Bone marrow (tissue), 2 donors: ENCODE measurements around the gene ADARB2.

Source experiments
- DNase-seq, 2 donors: peaks; one replicate each; lab custom pipeline; 2025; lab: John Stamatoyannopoulos, UW

The ADARB2 gene

DNA sequence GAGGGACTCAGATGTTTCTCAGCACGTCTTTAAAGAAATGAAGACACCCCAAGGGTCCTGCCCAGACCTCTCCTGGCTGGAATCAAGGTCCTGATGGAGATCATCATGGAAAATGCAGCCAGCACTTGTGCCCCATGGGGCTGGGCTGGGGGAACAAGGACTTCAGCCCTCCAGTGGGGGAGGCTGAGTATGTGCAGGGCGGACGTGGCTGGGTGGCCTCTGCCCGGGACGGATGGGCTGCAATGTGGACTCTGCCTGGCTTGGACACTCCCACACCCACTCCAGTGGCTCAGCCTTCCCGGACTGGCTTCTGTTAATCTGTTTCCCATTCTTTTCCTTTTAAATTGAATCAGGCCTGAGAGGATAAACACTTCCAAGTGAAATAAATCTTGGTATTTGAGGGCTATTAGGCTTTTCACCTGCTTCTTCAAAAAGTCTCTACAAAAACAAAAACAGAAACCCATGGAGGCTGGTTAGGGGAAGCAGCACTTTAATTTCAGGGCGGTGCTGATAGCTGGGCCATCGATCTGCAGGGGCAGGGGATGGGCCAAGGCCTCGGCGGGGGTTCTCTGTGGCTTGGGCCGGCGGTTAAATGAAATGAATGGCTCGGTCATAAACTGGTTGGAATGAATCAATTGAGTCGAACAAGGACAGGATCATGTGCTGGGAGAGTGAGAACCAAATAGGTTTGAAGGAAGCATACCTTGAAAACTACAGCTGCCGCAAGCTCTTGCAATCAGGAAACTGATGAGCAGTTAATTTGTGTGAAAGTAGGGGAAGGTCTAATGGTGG, 51.4 kb downstream of the ADARB2 start:
- no peak for DNase-seq

DNA sequence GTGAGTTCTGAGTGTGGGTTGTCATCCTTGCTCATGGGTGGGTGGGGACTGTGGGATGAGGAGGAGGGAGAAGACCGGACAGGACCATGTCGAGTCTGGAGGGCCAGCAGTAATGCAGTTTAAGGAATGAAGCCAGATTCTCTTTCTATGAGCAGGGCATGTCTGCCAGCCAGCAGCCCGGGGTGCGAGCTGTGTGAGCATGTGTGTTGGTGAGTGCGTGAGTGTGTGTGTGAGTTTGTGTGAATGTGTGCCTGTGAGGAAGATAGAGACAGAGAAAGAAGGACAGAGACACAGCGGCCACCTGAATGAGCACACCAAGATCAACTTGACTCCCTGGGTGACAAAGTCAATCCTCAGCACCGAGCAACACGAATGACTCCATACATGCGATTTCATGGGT, 52.3 kb downstream of the ADARB2 start:
- DNase-seq, result no peak

DNA sequence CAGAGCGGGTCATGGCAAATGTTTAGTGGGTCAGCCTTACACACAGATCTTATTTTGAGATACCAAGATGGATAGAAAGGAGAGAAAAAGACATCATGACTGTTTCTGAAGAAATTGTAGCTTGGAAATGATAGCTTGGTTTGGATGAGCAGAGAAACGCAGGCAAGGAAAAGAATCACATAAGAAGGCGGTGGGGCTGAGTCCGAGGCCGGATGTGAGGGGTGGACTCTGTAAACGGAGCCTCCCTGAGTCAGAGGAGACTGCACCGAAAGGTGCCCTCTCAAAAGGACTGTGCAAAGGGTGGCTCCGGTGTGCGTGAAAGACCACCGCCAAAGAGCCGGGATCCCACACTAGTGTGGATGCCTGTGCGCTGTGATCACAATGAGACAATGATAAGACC, 53.7 kb downstream of the ADARB2 start:
- no peak for DNase-seq

DNA sequence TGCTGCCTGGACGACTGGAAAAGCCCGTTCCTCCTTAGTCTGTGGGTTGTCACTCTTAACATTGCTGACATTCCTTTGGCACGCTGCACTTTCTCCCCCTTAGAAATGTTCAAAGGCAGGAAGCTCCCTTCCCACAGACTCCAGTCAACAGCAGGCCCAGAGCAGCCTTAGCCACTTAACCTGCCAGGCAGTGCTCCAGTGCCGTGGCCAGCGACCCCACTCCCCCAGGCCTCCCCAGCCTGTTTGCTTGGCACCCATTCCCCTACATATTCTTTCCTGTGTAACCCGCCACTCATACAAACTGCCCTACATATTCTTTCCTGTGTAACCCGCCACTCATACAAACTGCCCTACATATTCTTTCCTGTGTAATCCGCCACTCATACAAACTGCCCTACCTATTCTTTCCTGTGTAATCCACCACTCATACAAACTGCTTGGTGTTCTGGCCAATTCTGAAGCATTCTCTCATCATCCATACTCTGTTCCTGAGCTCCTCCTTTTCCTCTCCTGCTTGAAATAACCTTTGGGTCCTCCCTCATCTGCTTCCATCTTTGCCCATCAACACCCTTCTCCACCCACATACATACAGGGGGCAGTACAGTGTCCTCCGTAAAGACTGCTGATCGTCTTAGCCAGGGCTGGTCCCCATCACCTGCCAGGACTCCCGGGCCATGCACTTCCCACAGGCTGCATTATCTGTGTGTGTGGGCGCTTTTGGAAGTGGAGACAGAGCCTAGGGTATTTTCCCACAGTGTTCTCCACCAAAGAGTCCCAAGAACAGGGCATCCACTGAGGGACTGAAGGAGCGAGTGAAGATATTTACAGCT, 57.3 kb downstream of the ADARB2 start:
- no peak for DNase-seq

DNA sequence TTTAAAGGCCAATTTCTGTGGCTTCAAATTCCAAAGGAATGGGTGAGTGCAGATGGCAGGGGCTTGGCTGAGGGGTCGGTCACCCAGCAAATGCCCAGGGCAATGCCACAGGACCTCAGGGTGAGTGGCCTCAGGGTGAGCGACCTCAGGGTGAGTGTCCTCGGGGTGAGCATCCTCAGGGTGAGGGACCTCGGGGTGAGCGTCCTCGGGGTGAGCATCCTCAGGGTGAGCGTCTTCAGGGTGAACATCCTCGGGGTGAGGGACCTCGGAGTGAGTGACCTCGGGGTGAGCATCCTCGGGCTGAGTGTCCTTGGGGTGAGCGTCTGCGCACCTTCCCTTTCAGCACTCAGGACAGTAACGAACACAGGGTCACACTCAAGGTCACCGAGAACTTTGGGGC, 59.2 kb downstream of the ADARB2 start:
- DNase-seq, result no peak

DNA sequence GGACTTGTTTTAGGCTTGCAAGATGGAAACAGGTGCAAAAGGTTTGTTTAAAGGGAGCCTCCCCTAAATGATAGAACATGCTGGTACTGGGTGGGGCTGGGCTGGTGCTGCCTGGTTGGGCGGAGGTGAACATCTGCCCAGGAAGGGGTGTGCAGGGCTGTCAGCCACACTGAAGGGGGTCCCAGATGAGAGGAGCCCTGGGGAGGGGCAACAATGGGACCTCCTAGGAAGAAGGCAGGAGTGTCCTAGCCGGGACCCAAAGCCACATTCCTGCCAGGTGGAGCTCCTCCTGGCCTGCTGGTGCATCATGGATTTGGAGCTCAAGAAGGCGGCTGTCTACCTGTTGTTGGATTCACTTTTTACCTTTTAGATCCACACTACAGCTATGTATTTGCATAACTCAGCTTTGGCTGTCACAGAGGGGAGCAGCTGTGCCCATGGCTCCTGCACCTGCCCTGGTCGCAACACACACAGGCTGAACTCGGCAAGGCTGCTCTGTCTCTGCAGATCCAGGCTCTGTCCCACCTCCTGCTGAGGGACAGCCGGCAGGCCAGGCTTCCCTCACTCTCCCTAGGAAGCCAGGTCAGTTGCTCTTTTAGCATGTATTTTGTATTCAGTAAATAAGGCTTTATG, 59.9 kb downstream of the ADARB2 start:
- no peak for DNase-seq

DNA sequence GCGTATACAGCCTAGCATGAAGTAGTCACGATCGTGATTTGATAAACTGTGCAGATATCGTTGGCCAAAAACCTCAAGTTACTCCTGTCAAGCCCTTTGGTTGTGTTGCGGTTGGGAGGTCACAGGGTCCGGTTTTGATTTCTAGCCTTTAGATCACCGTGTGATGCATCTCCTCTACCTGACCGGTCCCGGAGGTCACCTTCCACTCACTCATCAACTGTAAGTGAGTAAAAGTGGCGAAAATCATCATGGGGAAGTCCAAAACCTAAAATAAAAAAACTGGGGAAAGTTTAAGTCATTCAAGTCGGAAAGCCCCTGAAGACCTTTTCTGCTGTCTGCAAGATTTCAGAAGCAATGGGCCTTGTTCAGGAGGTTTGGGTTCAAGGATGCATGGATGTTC, 62.8 kb downstream of the ADARB2 start:
- DNase-seq, result no peak

DNA sequence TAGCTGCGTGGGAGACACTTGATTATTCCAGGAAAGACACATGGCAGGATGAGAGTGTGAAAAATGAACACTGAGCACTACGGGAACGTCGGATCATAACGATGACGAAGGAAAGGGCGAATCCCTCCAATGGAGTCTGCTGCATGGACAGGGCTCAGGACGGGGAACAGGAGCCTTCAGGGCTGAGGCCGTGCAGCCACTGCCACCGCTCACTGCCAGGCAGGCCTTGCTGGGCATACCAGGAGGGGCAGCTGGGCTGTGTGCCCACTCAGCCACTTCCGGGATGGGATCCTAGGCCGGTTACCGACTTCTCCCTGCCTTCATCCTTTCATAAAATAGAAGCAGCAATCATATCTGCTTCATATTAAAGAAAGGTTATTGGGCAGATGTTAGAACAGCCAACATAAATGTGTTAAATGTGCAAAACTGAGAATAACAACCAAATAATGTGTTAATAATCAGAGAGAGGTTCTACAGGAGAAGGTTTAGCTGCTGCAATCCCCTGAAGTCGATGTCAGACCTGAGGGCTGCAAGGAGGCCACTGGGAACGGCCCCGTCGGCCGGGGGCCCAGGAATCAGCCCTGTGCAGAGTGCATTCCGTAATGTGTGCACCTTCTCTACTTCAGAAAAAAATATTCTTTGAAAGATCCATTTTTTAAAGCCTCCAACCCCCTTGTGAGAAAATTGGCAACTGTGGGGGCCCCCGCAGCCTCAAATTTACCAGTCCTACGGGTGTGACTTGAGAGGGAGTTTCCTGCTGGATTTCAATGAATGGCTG, 63.6 kb downstream of the ADARB2 start:
- no peak for DNase-seq

DNA sequence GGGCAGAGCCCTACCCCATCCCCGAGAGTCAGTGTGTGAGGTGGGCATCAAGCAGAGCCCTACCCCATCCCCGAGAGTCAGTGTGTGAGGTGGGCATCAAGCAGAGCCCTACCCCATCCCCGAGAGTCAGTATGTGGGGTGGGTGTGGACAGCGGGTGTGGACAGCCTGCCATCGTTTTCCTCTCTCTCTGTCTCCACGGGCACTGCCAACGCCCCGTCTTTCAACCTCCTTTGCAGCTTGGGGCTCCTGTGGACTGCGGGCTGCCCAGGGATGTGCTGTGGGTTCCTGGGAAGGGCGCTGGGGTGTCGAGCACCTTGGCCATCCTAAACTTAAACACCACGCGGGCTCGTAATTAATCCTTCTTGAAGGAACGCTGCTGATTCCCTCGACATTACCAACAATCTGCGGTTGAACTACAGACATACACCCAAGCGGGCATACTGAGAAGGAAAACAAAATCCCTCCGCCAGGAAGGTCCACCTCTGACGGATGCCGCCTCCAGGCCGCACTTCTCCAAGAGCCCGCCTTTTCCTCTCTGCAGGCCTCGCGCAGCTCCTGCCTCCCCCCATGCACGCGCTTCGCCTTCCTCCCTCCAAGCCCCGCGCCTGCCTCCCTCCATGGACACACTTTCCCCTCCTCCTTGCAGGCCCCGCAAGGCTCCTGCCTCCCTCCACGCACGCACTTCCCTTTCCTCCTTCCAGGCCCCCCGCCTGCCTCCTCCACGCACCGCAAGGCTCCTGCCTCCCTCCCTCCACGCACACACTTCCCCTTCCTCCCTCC, 65.1 kb downstream of the ADARB2 start:
- DNase-seq, result no peak

DNA sequence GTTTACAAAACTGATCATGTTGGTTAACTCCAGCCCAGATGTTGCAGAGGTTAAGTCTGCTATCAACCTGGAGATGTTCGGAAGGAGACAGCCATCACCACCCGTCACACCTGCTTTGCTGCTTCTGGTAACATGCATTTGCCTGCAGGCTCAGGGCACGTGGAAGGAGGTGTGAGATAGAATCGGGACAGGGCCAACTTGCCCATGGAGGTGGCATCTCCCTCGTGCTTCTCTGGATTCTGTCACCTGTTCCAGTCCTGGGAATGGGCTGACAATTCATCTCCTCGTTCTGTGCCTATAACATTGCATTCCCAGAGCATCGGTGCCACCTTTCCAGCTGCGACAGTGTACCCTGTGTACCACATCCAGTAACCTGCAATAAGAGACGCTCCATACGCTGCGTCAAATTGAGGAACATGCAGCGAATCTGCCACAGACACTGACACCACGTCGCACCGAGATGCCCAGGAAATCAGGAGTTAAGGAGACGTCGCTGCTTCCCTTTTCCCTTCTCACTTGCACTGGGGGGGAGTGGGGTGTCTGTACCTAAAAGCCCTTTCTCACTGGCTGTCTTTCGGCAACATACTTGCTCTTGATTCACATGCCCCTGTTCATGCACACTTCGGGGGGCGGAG, 65.8 kb downstream of the ADARB2 start:
- DNase-seq, result no peak

DNA sequence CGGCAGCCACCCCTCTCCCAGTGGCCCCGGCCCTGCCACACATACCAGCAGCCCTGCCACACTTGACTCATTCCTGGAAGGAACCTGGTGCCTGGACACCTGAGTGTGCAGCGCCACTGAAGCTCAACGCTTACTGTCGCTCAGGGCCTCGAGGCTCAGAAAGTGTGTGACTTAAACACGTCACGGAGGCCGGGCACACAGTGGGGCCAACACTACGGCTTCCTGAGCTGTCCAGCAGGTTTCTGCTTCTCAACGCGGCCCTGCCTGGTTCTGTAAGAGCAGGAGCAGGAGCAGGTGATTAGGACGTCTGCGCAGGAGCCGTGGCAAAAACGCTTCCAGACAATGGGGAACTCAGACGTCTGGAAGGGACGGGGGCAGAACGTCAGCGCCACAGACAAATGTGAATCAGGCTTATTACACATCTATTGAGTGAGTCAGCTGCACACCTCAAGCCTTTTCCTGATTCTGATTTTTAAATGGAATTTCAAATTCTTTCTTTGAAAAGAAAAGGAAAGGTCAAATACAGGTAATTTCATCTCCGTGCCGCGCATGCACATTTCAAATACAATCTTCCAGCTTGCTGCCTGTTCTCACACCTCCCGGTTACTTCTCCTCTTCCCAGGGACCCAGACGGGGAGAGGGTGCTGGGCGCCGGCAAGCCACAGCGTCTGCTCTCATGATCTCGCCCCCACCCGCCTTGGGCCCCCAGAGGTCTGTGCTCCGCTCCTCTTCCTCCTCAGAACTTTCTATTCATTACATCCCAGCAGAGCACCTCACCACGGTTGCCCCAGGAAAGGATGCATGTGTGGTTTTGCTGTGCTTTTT, 66.6 kb downstream of the ADARB2 start:
- DNase-seq, result no peak

DNA sequence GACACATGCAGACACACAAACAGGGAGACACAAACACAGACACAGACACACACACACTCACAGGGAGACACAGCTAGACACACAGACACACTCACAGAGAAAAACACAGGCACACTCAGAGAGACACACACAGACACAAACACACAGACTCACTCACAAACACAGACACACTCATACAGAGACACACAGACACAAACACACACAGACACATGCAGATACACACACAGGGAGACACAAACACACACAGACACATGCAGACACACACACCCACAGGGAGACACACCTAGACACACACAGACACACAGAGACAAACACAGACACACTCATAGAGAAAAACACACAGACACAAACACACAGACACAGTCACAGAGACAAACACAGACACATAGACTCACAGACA, 67.9 kb downstream of the ADARB2 start:
- no peak for DNase-seq

DNA sequence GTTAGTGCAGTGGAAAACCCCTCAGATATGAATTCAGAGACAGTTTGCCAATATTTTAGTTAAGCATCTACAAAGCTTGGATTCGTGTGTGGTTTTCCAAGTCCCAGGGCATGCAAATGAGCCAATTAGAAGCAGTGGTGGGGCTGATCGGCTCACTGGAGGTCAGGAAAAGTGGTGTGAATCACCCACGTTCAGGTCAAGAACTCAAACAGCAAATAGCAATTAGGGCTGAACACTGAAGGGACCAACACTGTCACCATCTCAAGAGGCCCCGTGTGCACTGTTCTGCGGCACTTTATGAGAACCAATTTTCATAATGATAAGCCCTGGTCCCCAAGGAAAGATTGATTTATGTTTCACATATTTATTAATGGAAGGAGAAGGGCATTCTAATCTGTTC, 68.9 kb downstream of the ADARB2 start:
- DNase-seq, result no peak

DNA sequence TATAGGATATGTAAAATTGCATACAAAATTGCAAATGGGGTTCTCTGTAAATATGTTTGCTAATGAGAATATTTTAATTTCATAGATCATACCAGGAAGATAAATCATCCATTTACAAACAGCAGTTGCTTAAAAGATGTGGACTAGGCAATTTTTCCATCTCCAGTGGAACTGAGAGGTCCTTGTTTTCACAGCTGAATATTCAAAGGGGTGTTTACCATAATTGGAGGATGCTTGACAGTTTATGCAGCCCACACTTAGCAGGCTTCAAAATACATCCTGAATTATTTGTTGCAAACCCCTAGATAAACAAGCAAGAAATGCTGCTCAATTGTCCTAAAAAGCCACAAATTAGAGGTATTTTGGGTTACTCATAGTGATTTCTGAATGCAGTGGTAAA, 69.9 kb downstream of the ADARB2 start:
- no peak for DNase-seq

DNA sequence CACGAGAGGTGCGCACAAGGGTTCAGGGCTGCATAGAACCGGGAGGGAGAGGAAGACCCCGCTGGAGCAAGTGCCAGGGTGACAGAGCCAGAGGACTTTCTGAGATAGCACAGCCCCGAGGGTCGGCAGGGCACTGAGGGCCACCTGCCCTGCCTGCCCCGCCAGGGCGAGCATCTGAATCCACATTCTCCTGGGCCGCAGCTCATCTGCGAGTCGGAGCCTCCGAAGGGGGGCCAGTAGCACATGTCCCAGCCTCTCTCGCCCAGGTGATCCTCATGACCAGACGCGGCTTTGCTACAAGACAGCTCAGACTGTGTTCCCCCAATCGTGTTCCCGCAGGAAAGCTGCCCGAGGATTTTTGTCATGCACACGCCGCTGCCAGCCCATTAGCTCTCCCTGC, 71.2 kb downstream of the ADARB2 start:
- DNase-seq, result no peak

DNA sequence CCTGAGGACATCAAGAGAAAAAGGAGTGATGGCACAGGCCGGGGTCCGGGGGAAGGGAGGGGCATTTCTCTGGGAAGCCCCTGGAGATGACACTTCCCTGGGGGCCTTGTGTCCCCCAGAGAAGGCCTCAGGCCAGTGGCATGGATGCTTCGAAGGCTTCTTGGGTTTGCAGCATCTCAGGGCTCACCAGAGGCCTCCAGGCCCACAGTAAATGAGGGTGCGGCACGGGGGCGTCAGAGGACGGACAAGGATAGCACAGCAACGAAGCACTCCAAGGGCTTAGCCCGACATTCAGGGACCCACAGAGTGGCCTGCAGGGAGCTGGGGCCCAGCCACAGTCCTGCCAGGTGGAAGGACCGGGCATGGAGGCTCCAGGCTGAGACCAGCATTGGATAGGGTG, 71.6 kb downstream of the ADARB2 start:
- DNase-seq, result no peak

DNA sequence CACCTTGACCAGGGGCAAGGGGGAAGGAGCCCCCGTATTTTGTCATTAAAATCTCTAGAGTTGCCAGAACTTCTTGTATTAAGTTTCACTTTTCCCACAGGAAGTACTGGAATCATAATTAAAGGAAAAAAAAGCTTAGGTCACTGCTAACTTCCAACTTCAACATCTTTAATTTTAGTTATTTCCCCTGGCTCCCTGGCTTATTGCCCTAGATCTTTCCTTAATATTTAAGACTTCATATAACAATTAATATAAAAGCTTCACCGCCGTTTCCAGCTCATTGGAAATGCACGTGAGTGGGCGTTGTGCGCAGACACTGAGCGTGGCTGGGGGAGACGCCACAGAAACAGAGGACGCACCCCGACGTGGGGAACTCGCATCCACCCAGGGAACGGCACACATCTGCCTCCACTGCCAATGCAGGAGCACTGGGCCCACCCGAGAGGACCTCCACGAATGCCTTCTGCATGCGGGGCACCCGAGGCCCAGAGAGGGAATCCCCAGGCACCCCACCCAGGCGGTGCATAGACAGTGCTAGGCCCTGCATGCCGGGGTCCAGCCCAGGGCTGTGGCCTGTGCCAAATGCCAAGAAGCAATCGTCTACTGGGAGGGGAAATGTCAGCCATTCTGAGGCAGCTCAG, 72.2 kb downstream of the ADARB2 start:
- DNase-seq, result no peak

DNA sequence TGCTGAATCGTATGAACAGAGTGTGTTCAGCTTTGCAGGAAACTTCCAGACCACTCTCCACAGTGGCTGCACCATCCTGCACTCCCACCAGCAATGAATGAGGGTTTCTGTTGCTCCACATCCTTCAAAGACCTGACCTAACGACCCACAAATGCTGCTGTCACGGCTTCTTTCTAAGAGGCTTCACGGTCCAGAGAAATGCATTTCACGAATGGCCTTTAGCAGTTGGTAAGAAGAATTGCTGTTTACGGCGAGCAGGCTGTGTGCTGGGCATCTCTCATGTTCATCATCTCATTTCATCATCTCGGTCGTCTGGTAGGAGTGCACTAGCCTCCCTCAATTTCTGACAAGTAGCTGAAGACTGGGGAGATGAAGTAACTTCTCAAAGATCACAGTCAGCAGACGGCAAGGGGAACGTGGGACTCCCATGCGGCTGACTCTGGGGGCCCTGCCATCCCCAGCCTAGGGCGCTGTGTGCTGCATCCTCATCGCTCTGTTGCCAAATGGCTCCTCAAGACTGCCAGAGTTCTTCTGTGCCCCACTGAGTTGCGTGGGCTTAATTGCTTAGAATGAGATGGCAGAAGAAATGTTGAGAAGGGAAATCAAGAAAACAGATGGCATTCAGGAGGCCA, 72.9 kb downstream of the ADARB2 start:
- no peak for DNase-seq

DNA sequence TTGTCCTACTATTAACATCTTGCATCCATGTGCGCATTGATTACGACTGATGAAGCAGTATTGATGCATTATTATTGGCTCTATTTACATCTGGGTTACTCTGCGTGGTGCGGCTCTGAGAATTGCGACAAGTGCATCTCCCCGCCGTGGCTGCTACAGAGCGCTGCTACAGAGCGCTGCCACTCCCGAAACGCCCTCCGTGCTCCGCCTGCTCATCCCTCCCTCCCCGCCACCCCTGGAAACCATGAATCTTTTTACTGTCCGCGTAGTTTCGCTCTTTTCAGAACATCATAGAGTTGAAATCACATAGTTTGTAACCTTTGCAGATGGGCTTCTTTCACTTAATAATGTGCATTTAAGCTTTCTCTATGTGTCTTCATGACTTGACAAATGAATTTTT, 74.1 kb downstream of the ADARB2 start:
- DNase-seq, result no peak
